Lower leg skin (tissue), 4 donors: ENCODE measurements around the gene PPP4R3A. TPM values are rescaled to one million over a fixed set of nuclear protein-coding genes. Genes with fewer than 3 reads are reported as not detected.
"Not testable (repeated sequence)": the region's sequence is repeated elsewhere in the genome, so short reads cannot be mapped to it uniquely, and the experiment has no call there.

Experiments
- DNase-seq, 2 donors: peaks; one replicate each; pipeline ENCODE4 v3.0.0-alpha.2; 2019; ENCODE audit warnings: low spot score in 2 of 2
- H3K4me3 ChIP-seq: fragments of 200-600 bp; sonication (generic); 2 replicates; pipeline ENCODE4 v1.5.1; 2017; ENCODE audit warnings: mild to moderate bottlenecking, low read depth; ENCODE audit not compliant: poor library complexity, severe bottlenecking
- CTCF ChIP-seq, 3 donors: fragments of 450-650 bp; IDR thresholded peaks; one replicate each; pipeline ENCODE4 v1.5.1; 2016; ENCODE audit warnings: antibody characterized with exemption in 3 of 3, mild to moderate bottlenecking in 3 of 3, moderate library complexity in 2 of 3
- POLR2A ChIP-seq, 2 donors: fragments of 450-650 bp; IDR thresholded peaks; one replicate each; pipeline ENCODE4 v1.6.1; 2016 to 2017; ENCODE audit warnings: antibody characterized with exemption in 2 of 2, mild to moderate bottlenecking in 1 of 2, moderate library complexity in 1 of 2
- WGBS, 2 donors: methylation state at CpG; one replicate each; pipeline ENCODE4 v1.1.5; 2018; 5-methylcytosine and 5-hydroxymethylcytosine counted together
- intact Hi-C: fragments of 100-400 bp; cut with DNase I; formaldehyde crosslinking; loops from one replicate; pipeline ENCODE4 v1.15.0; 2023; ENCODE audit warnings: low total_unique reads
- total RNA-seq, 4 donors: library from RNA; depleted of rRNA; stranded (reverse); fragments of >200 nt; gene quantifications; one replicate each; pipeline ENCODE4 v1.1.0, GENCODE V29; 2016

PPP4R3A gene
- total RNA-seq, 4 donors from 2014 or later = 86.5 to 115 (median 88.9) TPM

GRCh38 chr14:91545204-91545603 is 35.1 kb upstream of the PPP4R3A start:
- intact Hi-C loops = loop anchor here (1.0 kb wide), 1 partner anchor 29 kb away; no protein-coding TSS in a partner anchor
- no peak for DNase-seq
- no peak for TF ChIP-seq POLR2A (IDR thresholded peaks at IDR 0.05)
- TF ChIP-seq CTCF (IDR thresholded peaks at IDR 0.05) = no peak
- no peak overlapping the region for H3K4me3 ChIP-seq

- DNase-seq = no peak
- intact Hi-C loops = no loop called here
- H3K4me3 ChIP-seq = no peak overlapping the region
- TF ChIP-seq CTCF (IDR thresholded peaks at IDR 0.05) (no peak), POLR2A (IDR thresholded peaks at IDR 0.05) (no peak)
- WGBS, 2 donors = 97 to 100% methylated on average over 3 of the region's 3 CpGs
These were observed 26.2 kb upstream of the PPP4R3A start for GRCh38 chr14:91536327-91536726.

- H3K4me3 ChIP-seq, intact Hi-C loops, DNase-seq: not testable (repeated sequence)
- WGBS, 2 donors = 78 to 84% methylated on average over 5 of the region's 5 CpGs
These were observed 23.9 kb upstream of the PPP4R3A start for GRCh38 chr14:91534059-91534458.

- H3K4me3 ChIP-seq = no peak overlapping the region
- no peak for DNase-seq
- WGBS, 2 donors = 77 to 86% methylated on average over 3 of the region's 3 CpGs
- no peak for TF ChIP-seq CTCF (IDR thresholded peaks at IDR 0.05)
- TF ChIP-seq POLR2A (IDR thresholded peaks at IDR 0.05) = no peak
- intact Hi-C loops = no loop called here
These were observed 23.5 kb upstream of the PPP4R3A start for GRCh38 chr14:91533623-91534022.

- peak in 1 of 2 donors; percentile 14 for DNase-seq
- WGBS, 2 donors = 83 to 88% methylated on average over 3 of the region's 3 CpGs
- intact Hi-C loops = no loop called here
- TF ChIP-seq CTCF (IDR thresholded peaks at IDR 0.05) = no peak
- no peak for TF ChIP-seq POLR2A (IDR thresholded peaks at IDR 0.05)
- H3K4me3 ChIP-seq = no peak overlapping the region
These were observed 13.9 kb upstream of the PPP4R3A start for GRCh38 chr14:91523972-91524371.

- TF ChIP-seq POLR2A (IDR thresholded peaks at IDR 0.05) = no peak
- TF ChIP-seq CTCF (IDR thresholded peaks at IDR 0.05) = no peak
- H3K4me3 ChIP-seq = no peak overlapping the region
- DNase-seq = peak in 1 of 2 donors; percentile 25
- intact Hi-C loops = no loop called here
These were observed 11.0 kb upstream of the PPP4R3A start for GRCh38 chr14:91521061-91521640.
